HL-60 (cell line): ENCODE measurements around the gene KAZN.

Source experiments
- DNase-seq, 2 experiments: peaks; one replicate each; pipeline ENCODE4 v3.0.0-alpha.2; 2010 to 2020; ENCODE audit warnings: low read depth in 1 of 2, low spot score in 1 of 2
- H3K27ac ChIP-seq: fragments of 250-450 bp; sonication (Bioruptor Pico); replicated peaks from 2 replicates; pipeline ENCODE4 v1.5.1; 2020; ENCODE audit warnings: mild to moderate bottlenecking, moderate library complexity
- H3K27me3 ChIP-seq: fragments of 250-450 bp; sonication (Bioruptor Pico); 2 replicates; pipeline ENCODE4 v1.5.1; 2021; ENCODE audit warnings: mild to moderate bottlenecking, moderate library complexity; ENCODE audit not compliant: insufficient read depth, poor library complexity, severe bottlenecking
- H3K4me3 ChIP-seq: replicated peaks from 2 replicates; pipeline ENCODE4 v1.5.1; 2011; ENCODE audit warnings: mild to moderate bottlenecking, control low read depth, low read length; ENCODE audit not compliant: insufficient read depth
- GABPA ChIP-seq: IDR thresholded peaks from 2 replicates; pipeline ENCODE4 v1.6.1; 2012; ENCODE audit warnings: low read depth
- POLR2AphosphoS5 ChIP-seq: IDR thresholded peaks from 2 replicates; pipeline ENCODE4 v1.6.1; 2012; ENCODE audit warnings: low read depth
- SPI1 ChIP-seq: IDR thresholded peaks from 2 replicates; pipeline ENCODE4 v1.6.1; 2012; ENCODE audit warnings: low read depth, mild to moderate bottlenecking, borderline replicate concordance
- TF ChIP-seq, protein P1 (sequence below): IDR thresholded peaks from 2 replicates; pipeline ENCODE4 v1.6.1; 2012; ENCODE audit warnings: low read depth; ENCODE audit not compliant: insufficient replicate concordance
- TF ChIP-seq, protein P2 (sequence below): IDR thresholded peaks from one replicate; pipeline ENCODE4 v1.5.1; 2011; ENCODE audit warnings: low read length, control low read depth, inconsistent platforms; ENCODE audit not compliant: insufficient read depth

KAZN gene

DNA sequence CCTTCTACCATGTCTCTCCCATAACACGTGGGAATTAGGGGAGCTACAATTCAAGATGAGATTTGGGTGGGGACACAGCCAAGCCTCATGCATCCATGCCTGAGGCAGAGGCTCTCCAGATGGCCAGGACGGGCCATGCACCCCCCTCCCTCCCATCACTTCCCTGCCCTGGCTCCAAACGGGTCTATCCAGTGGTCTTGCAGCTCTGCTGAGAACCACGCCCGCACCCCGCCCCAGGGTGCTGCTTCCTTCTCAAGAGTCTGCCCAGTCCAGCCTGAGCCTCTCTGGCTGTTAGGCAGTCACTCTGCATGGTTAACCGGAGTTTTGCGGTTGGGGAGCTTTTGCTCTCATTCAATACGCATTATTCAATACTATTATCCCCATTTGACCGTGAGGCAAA, 423.6 kb downstream of the KAZN start:
- no peak overlapping the region for H3K4me3 ChIP-seq
- no peak for DNase-seq
- H3K27ac ChIP-seq = no peak overlapping the region
- TF ChIP-seq, protein P1, sequence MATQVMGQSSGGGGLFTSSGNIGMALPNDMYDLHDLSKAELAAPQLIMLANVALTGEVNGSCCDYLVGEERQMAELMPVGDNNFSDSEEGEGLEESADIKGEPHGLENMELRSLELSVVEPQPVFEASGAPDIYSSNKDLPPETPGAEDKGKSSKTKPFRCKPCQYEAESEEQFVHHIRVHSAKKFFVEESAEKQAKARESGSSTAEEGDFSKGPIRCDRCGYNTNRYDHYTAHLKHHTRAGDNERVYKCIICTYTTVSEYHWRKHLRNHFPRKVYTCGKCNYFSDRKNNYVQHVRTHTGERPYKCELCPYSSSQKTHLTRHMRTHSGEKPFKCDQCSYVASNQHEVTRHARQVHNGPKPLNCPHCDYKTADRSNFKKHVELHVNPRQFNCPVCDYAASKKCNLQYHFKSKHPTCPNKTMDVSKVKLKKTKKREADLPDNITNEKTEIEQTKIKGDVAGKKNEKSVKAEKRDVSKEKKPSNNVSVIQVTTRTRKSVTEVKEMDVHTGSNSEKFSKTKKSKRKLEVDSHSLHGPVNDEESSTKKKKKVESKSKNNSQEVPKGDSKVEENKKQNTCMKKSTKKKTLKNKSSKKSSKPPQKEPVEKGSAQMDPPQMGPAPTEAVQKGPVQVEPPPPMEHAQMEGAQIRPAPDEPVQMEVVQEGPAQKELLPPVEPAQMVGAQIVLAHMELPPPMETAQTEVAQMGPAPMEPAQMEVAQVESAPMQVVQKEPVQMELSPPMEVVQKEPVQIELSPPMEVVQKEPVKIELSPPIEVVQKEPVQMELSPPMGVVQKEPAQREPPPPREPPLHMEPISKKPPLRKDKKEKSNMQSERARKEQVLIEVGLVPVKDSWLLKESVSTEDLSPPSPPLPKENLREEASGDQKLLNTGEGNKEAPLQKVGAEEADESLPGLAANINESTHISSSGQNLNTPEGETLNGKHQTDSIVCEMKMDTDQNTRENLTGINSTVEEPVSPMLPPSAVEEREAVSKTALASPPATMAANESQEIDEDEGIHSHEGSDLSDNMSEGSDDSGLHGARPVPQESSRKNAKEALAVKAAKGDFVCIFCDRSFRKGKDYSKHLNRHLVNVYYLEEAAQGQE = no peak
- TF ChIP-seq GABPA (no peak), POLR2AphosphoS5 (no peak), SPI1 (no peak)
- TF ChIP-seq, protein P2, sequence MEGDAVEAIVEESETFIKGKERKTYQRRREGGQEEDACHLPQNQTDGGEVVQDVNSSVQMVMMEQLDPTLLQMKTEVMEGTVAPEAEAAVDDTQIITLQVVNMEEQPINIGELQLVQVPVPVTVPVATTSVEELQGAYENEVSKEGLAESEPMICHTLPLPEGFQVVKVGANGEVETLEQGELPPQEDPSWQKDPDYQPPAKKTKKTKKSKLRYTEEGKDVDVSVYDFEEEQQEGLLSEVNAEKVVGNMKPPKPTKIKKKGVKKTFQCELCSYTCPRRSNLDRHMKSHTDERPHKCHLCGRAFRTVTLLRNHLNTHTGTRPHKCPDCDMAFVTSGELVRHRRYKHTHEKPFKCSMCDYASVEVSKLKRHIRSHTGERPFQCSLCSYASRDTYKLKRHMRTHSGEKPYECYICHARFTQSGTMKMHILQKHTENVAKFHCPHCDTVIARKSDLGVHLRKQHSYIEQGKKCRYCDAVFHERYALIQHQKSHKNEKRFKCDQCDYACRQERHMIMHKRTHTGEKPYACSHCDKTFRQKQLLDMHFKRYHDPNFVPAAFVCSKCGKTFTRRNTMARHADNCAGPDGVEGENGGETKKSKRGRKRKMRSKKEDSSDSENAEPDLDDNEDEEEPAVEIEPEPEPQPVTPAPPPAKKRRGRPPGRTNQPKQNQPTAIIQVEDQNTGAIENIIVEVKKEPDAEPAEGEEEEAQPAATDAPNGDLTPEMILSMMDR = no peak
- no peaks in the 10 kb centered on the region for H3K27me3 ChIP-seq

DNA sequence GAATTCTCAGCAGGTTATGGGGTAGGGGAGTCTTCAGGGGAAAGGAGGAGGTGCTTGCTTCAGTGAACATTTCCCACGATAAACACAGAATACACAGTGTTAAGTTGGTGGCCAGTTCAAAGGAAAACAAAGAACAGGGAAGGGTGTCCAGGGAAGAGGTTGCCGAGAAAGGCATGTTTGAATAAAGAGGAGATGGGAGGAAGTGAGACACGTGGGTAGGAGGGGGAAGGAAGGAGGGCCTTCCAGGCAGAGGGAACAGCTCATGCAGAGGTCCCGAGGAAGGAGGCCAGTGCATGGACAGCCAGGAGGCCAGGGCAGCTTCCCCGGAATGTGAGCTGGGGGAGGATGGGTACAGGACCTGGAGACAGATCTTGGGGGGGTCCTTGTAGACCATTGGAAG, 424.7 kb downstream of the KAZN start:
- DNase-seq = no peak
- no peaks in the 10 kb centered on the region for H3K27me3 ChIP-seq
- H3K27ac ChIP-seq = no peak overlapping the region
- H3K4me3 ChIP-seq = no peak overlapping the region
- TF ChIP-seq, protein P2 = no peak
- TF ChIP-seq SPI1 (no peak), POLR2AphosphoS5 (no peak), GABPA (no peak)
- TF ChIP-seq, protein P1 = no peak

DNA sequence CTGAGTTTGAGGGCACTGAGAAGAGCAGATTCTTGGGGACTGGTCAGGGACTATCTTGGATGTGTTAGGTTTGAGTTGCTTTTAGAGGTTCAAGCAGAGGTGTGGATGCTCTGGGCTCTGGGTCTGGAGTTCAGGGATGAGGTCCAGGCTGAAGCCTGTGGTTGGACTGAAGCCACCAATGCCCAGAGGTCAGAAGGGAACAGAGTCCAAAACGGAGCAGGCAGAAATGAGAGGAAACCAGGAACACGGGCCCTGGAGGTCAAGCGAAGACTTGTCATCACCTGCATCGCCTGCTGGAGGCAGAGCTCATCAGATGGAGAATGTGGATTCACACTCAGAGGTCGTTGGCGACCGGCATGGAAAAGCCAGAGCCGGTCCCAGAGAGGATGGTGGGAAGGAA, 425.5 kb downstream of the KAZN start:
- no peaks in the 10 kb centered on the region for H3K27me3 ChIP-seq
- TF ChIP-seq GABPA = no peak
- TF ChIP-seq, protein P2 = no peak
- TF ChIP-seq POLR2AphosphoS5 = no peak
- TF ChIP-seq SPI1 = no peak
- TF ChIP-seq, protein P1 = no peak
- no peak for DNase-seq
- no peak overlapping the region for H3K4me3 ChIP-seq
- no peak overlapping the region for H3K27ac ChIP-seq
